ENCODE results near the gene RECQL. TPM values are rescaled to one million over a fixed set of nuclear protein-coding genes. Genes with fewer than 3 reads are reported as not detected.
A peak's percentile ranks its signal among the peaks of the same experiment; 100 is the strongest.
"Not testable (repeated sequence)": the region's sequence is repeated elsewhere in the genome, so short reads cannot be mapped to it uniquely, and the experiment has no call there.

The RECQL gene
- total RNA-seq, 6 donors from 2014 or later: 15.7 to 34.2 (median 28.0) TPM

DNA sequence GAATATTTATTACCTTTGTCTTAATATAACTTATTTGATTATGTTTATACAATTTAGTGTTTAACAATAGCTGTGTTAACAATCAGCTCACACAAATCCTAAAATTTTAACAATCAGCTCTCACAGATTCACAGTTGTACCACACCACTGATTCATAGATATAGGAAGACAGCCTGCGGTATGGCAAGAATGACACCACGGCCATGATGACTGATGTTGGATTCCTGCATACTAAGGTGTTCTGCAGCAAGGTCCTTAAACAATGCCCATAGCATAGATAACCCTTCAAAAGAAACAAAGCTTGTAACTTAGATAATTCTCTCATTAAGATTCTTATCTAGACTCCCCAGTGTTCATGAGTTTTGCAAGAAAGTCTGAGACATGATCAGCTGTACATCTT is 67.9 kb downstream of the RECQL start:
- Histone ChIP-seq H3K27ac (no peak overlapping the region), H3K27me3 (no peaks in the 10 kb centered on the region), H3K4me1 (peaks cover 0 to 7% (median 5%) of the 10 kb centered on the region in 4 donors), H3K36me3 (no peaks in the 10 kb centered on the region), H3K4me3 (no peak overlapping the region), H3K9me3 (no peaks in the 10 kb centered on the region)
- no peak for ATAC-seq (ENCODE audit: low FRiP score in 2 of 2)
- TF ChIP-seq POLR2A (IDR thresholded peaks at IDR 0.05) (no peak), POLR2AphosphoS5 (IDR thresholded peaks at IDR 0.05) (no peak), EP300 (IDR thresholded peaks at IDR 0.05) (no peak)
- TF ChIP-seq, protein P1, sequence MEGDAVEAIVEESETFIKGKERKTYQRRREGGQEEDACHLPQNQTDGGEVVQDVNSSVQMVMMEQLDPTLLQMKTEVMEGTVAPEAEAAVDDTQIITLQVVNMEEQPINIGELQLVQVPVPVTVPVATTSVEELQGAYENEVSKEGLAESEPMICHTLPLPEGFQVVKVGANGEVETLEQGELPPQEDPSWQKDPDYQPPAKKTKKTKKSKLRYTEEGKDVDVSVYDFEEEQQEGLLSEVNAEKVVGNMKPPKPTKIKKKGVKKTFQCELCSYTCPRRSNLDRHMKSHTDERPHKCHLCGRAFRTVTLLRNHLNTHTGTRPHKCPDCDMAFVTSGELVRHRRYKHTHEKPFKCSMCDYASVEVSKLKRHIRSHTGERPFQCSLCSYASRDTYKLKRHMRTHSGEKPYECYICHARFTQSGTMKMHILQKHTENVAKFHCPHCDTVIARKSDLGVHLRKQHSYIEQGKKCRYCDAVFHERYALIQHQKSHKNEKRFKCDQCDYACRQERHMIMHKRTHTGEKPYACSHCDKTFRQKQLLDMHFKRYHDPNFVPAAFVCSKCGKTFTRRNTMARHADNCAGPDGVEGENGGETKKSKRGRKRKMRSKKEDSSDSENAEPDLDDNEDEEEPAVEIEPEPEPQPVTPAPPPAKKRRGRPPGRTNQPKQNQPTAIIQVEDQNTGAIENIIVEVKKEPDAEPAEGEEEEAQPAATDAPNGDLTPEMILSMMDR (IDR thresholded peaks at IDR 0.05): no peak
- DNase-seq: no peak
- 58 to 89% methylated on average over 2 of the region's 2 CpGs for WGBS, 2 donors

DNA sequence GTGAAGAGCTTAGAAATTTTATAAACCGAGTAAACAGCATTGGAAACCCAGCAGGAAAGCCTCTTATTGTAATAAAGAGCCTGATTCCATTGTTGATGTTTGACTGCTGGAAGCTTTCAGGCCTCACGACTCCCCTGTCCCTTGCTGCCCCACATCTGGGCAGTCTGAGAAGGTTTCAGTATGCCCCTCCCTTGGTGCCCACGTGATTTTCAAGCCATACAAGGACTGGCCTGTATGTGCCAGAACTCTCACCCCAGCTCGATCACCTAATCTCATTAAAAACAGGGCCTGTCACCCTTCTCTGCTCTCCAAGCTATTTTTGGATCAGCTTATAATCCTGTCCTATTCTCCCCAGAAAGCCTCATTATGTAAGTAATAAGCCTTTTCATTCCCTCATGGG is 71.4 kb downstream of the RECQL start:
- H3K4me1 ChIP-seq: no peaks in the 10 kb centered on the region
- WGBS, 2 donors: 62 to 76% methylated on average over 4 of the region's 4 CpGs
- no peaks in the 10 kb centered on the region for H3K27me3 ChIP-seq
- no peaks in the 10 kb centered on the region for H3K9me3 ChIP-seq
- TF ChIP-seq POLR2A (IDR thresholded peaks at IDR 0.05) (no peak), POLR2AphosphoS5 (IDR thresholded peaks at IDR 0.05) (no peak), EP300 (IDR thresholded peaks at IDR 0.05) (no peak)
- TF ChIP-seq, protein P1 (IDR thresholded peaks at IDR 0.05): no peak
- no peak overlapping the region for H3K4me3 ChIP-seq
- H3K27ac ChIP-seq: no peak overlapping the region
- ATAC-seq (ENCODE audit: low FRiP score in 2 of 2): no peak
- H3K36me3 ChIP-seq: no peaks in the 10 kb centered on the region
- DNase-seq: no peak

DNA sequence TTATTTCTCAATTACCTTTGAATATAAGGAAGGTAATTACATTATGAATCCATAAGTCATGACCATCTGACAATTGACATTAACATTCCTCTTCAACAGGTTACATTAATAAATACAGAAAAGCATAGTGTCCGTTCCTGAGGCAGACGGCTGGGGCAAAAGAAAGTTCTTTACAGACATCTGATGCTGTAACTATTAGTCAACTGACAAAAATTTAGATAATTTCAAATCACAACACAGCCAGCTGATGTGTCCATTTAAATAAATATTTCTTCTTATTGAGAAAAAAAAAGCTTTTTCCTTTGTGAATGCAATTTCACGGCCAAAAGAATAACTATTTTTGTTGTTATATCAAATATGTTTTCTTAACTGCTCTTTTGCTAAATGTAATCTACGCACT is 73.2 kb downstream of the RECQL start:
- Histone ChIP-seq H3K27me3 (no peaks in the 10 kb centered on the region), H3K27ac (no peak overlapping the region), H3K36me3 (no peaks in the 10 kb centered on the region), H3K9me3 (no peaks in the 10 kb centered on the region), H3K4me3 (no peak overlapping the region), H3K4me1 (no peaks in the 10 kb centered on the region)
- no peak for DNase-seq
- ATAC-seq (ENCODE audit: low FRiP score in 2 of 2): no peak
- TF ChIP-seq POLR2AphosphoS5 (IDR thresholded peaks at IDR 0.05): no peak
- TF ChIP-seq EP300 (IDR thresholded peaks at IDR 0.05): no peak
- TF ChIP-seq POLR2A (IDR thresholded peaks at IDR 0.05): no peak
- TF ChIP-seq, protein P1 (IDR thresholded peaks at IDR 0.05): no peak
- 79% methylated on average over 4 of the region's 4 CpGs for WGBS, 2 donors

DNA sequence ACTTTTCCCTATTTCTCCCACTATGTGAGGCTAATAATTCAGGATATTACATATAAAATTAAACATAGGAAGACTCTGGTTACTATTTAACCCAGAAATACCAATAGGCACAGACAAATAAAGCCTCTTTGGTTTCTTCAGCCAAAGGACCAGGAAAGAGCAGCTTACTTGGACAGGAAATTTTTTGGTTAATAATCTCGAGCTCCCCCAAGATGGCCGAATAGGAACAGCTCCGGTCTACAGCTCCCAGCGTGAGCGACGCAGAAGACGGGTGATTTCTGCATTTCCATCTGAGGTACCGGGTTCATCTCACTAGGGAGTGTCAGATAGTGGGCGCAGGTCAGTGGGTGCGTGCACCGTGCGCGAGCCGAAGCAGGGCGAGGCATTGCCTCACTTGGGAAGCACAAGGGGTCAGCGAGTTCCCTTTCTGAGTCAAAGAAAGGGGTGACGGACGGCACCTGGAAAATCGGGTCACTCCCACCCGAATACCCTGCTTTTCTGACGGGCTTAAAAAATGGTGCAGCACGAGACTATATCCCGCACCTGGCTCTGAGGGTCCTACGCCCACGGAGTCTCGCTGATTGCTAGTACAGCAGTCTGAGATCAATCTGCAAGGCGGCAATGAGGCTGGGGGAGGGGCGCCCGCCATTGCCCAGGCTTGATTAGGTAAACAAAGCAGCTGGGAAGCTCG is 82.3 kb downstream of the RECQL start:
- H3K9me3 ChIP-seq; H3K36me3 ChIP-seq; H3K4me3 ChIP-seq; ATAC-seq (ENCODE audit: low FRiP score in 2 of 2); H3K27me3 ChIP-seq; H3K27ac ChIP-seq; H3K4me1 ChIP-seq: not testable (repeated sequence)
- WGBS, 2 donors: 91 to 92% methylated on average over 27 to 29 of the region's 30 CpGs
- peak in 1 of 2 donors; percentile 43 for DNase-seq

Other genes with a start within 250 kb of the RECQL start
- gene SLCO1A2, start 166.7 kb downstream of the RECQL start, total RNA-seq: 10 to 100 TPM in 1 of 6 donors, 1 to 10 TPM in 4, under 1 TPM in 1; 0.22 to 11.7 (median 3.1) TPM
- gene IAPP, start 128.7 kb downstream of the RECQL start, total RNA-seq: not detected
- gene PYROXD1, start 64.0 kb downstream of the RECQL start, total RNA-seq: 10 to 100 TPM in 5 of 6 donors, 1 to 10 TPM in 1; 8.4 to 23.8 (median 19.5) TPM
- gene GOLT1B, start 154 bp upstream of the RECQL start, total RNA-seq: 10 to 100 TPM in 5 of 6 donors, 1 to 10 TPM in 1; 4.2 to 36.7 (median 25.4) TPM
- gene SPX, start 24.7 kb upstream of the RECQL start, total RNA-seq: 1 to 10 TPM in 2 of 6 donors, under 1 TPM in 2, not detected in 2; 0.40 to 1.2 (median 0.88) TPM
- gene GYS2, start 103.2 kb upstream of the RECQL start, total RNA-seq: under 1 TPM in 1 of 6 donors, not detected in 5; 0.55 TPM
- 100 to 1,000 TPM in 5 of 6 donors, 10 to 100 TPM in 1; 78.6 to 538 (median 297) TPM for gene LDHB, start 156.2 kb upstream of the RECQL start, total RNA-seq